ENCODE data around the gene AARS2. TPM values are rescaled to one million over a fixed set of nuclear protein-coding genes. Genes with fewer than 3 reads are reported as not detected.

Gene AARS2
- total and polyA plus RNA-seq, 4 donors, result 11.5 to 18.3 (median 15.1) TPM

GRCh38 chr6:44266347-44266746 lies 46.8 kb downstream of the AARS2 start:
- Histone ChIP-seq H3K4me1 (ENCODE audit: control insufficient read depth, insufficient read depth, low read length) (peaks cover 54% of the 10 kb centered on the region), H3K36me3 (ENCODE audit: control insufficient read depth, insufficient read depth, low read length) (peaks cover 14% of the 10 kb centered on the region), H3K27ac (ENCODE audit: low read depth, low read length) (no peak overlapping the region), H3K27me3 (ENCODE audit: control insufficient read depth, insufficient read depth, low read length) (no peaks in the 10 kb centered on the region), H3K9me3 (ENCODE audit: control insufficient read depth, insufficient read depth, low read length) (no peaks in the 10 kb centered on the region), H3K4me3 (ENCODE audit: low read depth, low read length) (no peak overlapping the region)
- no peak for DNase-seq (ENCODE audit: low read depth in 4 of 6, low spot score in 6 of 6)
- 79% methylated on average over 3 of the region's 3 CpGs for WGBS (ENCODE audit: insufficient coverage)

- H3K27me3 ChIP-seq (ENCODE audit: control insufficient read depth, insufficient read depth, low read length), result no peaks in the 10 kb centered on the region
- H3K9me3 ChIP-seq (ENCODE audit: control insufficient read depth, insufficient read depth, low read length), result no peaks in the 10 kb centered on the region
- 69% methylated on average over 13 of the region's 17 CpGs for WGBS (ENCODE audit: insufficient coverage)
- peak overlapping the region; percentile 85 for H3K4me3 ChIP-seq (ENCODE audit: low read depth, low read length)
- H3K36me3 ChIP-seq (ENCODE audit: control insufficient read depth, insufficient read depth, low read length), result peaks cover 16% of the 10 kb centered on the region
- no peak overlapping the region for H3K27ac ChIP-seq (ENCODE audit: low read depth, low read length)
- DNase-seq (ENCODE audit: low read depth in 4 of 6, low spot score in 6 of 6), result no peak
- peaks cover 50% of the 10 kb centered on the region for H3K4me1 ChIP-seq (ENCODE audit: control insufficient read depth, insufficient read depth, low read length)
Measured at GRCh38 chr6:44265722-44266233, 47.4 kb downstream of the AARS2 start.

DNA sequence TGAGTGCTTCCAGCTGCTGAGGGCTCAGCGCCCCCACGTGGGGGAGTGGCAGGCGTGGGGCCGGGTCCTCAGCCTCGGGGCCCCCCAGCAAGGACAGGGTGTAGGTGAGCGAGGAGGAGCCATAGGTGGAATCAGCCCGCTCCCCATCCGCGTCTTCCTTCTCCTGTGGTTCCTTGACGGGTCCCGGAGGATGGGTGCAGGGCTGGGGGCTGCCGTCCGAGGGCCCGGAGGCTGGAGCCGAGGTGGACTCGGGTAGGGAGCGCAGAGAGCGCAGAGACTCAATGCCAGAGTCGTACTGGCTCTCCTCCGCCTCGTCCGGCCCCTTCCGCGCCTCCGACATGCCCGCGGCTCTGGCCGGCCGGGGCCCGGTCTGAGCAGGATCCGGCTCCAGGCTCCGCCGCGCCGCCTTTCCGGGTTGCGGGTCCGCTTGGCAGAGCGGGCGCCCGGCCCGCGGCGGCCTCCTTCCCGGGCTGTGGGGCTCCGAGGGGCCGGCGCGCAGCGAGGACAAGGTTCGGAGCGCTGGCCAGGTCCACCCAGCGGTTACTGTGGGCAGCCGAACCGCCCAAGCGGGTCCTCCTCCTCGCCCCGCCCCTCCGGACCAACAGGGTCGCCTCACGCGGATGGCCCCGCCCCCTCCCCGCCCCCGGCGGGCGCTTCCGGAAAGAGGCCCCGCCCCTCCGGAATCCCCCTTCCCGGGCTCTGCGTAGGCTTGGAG lies 48.0 kb downstream of the AARS2 start, which contains the start of gene NFKBIE:
Gene NFKBIE, minus strand, starts transcription at position 545 of the 715 bp plus-strand sequence. Its CDS starts 205 bp downstream, at position 340.
- Histone ChIP-seq H3K27ac (ENCODE audit: low read depth, low read length) (peak within 1 kb of the TSS; percentile 85), H3K27me3 (ENCODE audit: control insufficient read depth, insufficient read depth, low read length) (no peaks in the 10 kb centered on the region), H3K4me1 (ENCODE audit: control insufficient read depth, insufficient read depth, low read length) (peaks cover 49% of the 10 kb centered on the region), H3K4me3 (ENCODE audit: low read depth, low read length) (peak within 1 kb of the TSS; percentile 85), H3K9me3 (ENCODE audit: control insufficient read depth, insufficient read depth, low read length) (no peaks in the 10 kb centered on the region), H3K36me3 (ENCODE audit: control insufficient read depth, insufficient read depth, low read length) (peaks cover 22% of the 10 kb centered on the region)
- under 1% methylated on average over 68 of the region's 72 CpGs for WGBS (ENCODE audit: insufficient coverage)
- DNase-seq (ENCODE audit: low read depth in 4 of 6, low spot score in 6 of 6), result peak; percentile 68 to 97 (median 90)

DNA sequence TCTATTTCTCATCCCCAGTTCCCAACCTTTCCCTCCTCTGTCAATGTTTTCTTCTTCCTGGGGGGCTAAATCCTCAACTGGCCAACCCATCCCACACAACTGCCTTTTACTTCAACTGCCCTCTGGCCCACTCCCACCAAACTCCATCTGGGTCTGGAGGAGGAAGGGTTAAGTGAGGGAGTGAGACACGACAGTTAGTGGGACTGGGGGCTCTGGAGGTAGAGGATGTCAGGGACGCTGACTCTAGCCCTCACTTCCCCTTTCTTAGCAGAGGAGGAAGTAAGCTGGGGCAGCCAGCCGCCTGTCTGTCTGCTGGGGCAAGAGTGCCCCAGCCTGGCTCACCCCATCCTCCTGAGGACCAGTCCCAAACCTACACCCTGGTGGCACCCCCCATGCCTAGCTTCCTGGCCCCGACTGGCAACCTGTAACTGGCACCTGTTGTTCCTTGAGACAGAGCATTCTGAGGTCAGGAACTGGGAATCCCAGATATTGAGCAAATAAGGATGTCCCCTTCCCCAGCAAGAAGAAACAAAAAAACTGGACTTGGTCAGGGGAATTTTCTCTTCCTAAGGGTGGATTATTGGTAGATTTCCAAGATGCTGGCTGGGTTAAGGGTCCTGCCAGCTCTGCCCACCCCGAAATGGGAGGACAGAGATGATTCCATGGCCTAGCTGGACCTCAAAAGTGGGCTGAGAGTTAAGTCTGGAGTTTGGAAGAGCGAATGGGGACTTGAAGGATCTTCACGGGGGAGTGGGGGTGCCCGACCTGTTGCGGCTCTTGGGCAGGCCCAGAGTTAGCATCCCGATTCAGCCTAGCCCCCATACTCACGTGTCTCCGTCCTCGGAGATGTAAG lies 48.8 kb downstream of the AARS2 start:
- Histone ChIP-seq H3K9me3 (ENCODE audit: control insufficient read depth, insufficient read depth, low read length) (no peaks in the 10 kb centered on the region), H3K27me3 (ENCODE audit: control insufficient read depth, insufficient read depth, low read length) (no peaks in the 10 kb centered on the region), H3K27ac (ENCODE audit: low read depth, low read length) (peak overlapping the region; percentile 85), H3K4me3 (ENCODE audit: low read depth, low read length) (peak overlapping the region; percentile 85), H3K36me3 (ENCODE audit: control insufficient read depth, insufficient read depth, low read length) (peaks cover 29% of the 10 kb centered on the region), H3K4me1 (ENCODE audit: control insufficient read depth, insufficient read depth, low read length) (peaks cover 45% of the 10 kb centered on the region)
- no peak for DNase-seq (ENCODE audit: low read depth in 4 of 6, low spot score in 6 of 6)
- WGBS (ENCODE audit: insufficient coverage), result 39% methylated on average over 3 of the region's 13 CpGs

- no peaks in the 10 kb centered on the region for H3K9me3 ChIP-seq (ENCODE audit: control insufficient read depth, insufficient read depth, low read length)
- peaks cover 34% of the 10 kb centered on the region for H3K36me3 ChIP-seq (ENCODE audit: control insufficient read depth, insufficient read depth, low read length)
- WGBS (ENCODE audit: insufficient coverage), result 61% methylated on average over 7 of the region's 9 CpGs
- peaks cover 41% of the 10 kb centered on the region for H3K4me1 ChIP-seq (ENCODE audit: control insufficient read depth, insufficient read depth, low read length)
- H3K27me3 ChIP-seq (ENCODE audit: control insufficient read depth, insufficient read depth, low read length), result no peaks in the 10 kb centered on the region
- peak overlapping the region; percentile 85 for H3K4me3 ChIP-seq (ENCODE audit: low read depth, low read length)
- H3K27ac ChIP-seq (ENCODE audit: low read depth, low read length), result no peak overlapping the region
- no peak for DNase-seq (ENCODE audit: low read depth in 4 of 6, low spot score in 6 of 6)
Measured at GRCh38 chr6:44263354-44264100, 49.6 kb downstream of the AARS2 start.

DNA sequence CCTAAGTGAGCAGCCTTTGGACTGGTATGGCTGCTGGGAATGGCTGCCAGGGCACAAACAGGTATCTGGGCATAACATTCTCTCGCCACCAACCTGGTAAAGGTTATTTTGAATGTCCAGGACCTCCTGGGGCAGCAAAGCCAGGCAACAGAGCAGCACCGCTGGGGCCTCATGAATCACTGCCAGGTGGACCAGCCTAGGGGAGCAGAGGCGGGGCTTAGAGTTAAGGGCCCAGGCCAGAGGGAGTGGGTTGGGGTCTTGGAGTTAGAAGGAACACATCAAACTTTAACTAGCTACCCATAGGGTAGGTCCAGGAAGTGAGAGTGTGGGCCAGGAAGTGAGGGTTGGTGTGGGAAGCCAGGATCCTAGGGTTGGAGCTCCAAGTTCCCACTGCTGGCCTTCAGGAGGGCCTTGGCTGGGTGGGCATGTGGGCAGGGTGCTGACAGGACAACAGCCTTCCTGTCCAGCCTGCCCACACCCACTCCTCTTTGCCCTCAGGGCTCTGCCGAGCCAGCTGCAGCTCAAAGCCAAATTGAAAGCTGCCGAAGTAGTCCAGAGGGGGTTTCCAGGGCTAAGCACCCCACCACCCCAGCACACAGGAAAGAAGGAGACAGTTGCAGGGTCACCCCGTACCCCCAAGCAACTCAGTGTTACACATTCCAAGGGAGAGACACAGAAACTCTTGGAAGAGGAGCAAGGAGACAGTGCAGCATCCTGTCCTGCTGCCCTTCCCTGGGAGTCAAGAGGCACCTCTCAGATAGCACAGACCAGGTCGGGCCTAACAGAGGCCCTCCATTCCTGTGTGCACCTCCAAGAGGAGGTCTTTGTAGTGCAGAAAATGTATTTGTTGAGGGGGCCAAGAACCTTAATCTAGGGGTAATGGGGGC lies 50.4 kb downstream of the AARS2 start:
- Histone ChIP-seq H3K27ac (ENCODE audit: low read depth, low read length) (no peak overlapping the region), H3K4me1 (ENCODE audit: control insufficient read depth, insufficient read depth, low read length) (peaks cover 42% of the 10 kb centered on the region), H3K9me3 (ENCODE audit: control insufficient read depth, insufficient read depth, low read length) (no peaks in the 10 kb centered on the region), H3K27me3 (ENCODE audit: control insufficient read depth, insufficient read depth, low read length) (no peaks in the 10 kb centered on the region), H3K36me3 (ENCODE audit: control insufficient read depth, insufficient read depth, low read length) (peaks cover 34% of the 10 kb centered on the region), H3K4me3 (ENCODE audit: low read depth, low read length) (peak overlapping the region; percentile 85)
- DNase-seq (ENCODE audit: low read depth in 4 of 6, low spot score in 6 of 6), result no peak
- 76% methylated on average over 4 of the region's 7 CpGs for WGBS (ENCODE audit: insufficient coverage)

GRCh38 chr6:44261581-44261980 lies 51.6 kb downstream of the AARS2 start:
- DNase-seq (ENCODE audit: low read depth in 4 of 6, low spot score in 6 of 6), result no peak
- peaks cover 48% of the 10 kb centered on the region for H3K4me1 ChIP-seq (ENCODE audit: control insufficient read depth, insufficient read depth, low read length)
- H3K36me3 ChIP-seq (ENCODE audit: control insufficient read depth, insufficient read depth, low read length), result peaks cover 37% of the 10 kb centered on the region
- H3K27ac ChIP-seq (ENCODE audit: low read depth, low read length), result no peak overlapping the region
- no peaks in the 10 kb centered on the region for H3K9me3 ChIP-seq (ENCODE audit: control insufficient read depth, insufficient read depth, low read length)
- no peak overlapping the region for H3K4me3 ChIP-seq (ENCODE audit: low read depth, low read length)
- 94% methylated on average over 8 of the region's 8 CpGs for WGBS (ENCODE audit: insufficient coverage)
- no peaks in the 10 kb centered on the region for H3K27me3 ChIP-seq (ENCODE audit: control insufficient read depth, insufficient read depth, low read length)

DNA sequence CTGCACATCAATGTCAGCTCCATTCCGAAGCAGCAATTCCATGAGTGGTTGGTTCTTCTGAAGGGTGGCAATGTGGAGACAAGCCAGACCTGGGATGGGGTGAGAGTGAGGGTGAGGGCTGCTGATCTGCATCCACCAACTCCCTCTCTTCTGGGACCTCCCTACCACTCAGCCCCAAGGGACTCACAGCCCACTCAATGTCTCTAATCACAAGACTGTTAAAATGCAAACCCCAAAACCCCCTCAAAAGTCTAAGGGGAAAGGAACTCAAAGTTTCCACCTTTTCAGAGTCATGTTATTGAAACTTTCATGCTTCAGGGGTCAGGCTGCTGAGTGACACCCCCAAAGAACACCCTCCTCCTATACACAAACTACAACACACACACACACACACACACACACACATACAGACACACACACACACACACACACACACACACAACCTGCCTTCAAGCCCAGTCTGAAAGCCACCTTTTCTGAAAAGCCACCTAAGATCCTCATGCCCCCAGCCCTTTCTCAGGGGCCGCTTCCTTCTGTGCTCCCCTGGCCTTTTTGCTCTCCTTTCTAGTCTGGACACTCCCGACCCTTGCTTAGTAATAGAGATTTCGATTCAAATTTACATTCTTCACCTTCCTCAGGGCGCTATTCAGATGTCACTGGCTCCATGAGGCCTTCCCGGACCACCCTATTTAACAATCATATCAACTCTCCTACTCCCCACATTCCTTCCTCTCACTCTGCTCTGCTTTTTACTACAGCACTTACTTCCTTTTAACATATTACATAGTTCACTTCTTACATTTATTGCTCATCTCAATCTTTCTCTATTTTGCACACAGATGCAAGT lies 52.5 kb downstream of the AARS2 start:
- peaks cover 54% of the 10 kb centered on the region for H3K4me1 ChIP-seq (ENCODE audit: control insufficient read depth, insufficient read depth, low read length)

More for the DNA sequence above, 52.5 kb downstream of the AARS2 start:
- Histone ChIP-seq H3K27ac (ENCODE audit: low read depth, low read length) (no peak overlapping the region), H3K27me3 (ENCODE audit: control insufficient read depth, insufficient read depth, low read length) (no peaks in the 10 kb centered on the region), H3K4me3 (ENCODE audit: low read depth, low read length) (no peak overlapping the region), H3K36me3 (ENCODE audit: control insufficient read depth, insufficient read depth, low read length) (peaks cover 43% of the 10 kb centered on the region), H3K9me3 (ENCODE audit: control insufficient read depth, insufficient read depth, low read length) (no peaks in the 10 kb centered on the region)
- no peak for DNase-seq (ENCODE audit: low read depth in 4 of 6, low spot score in 6 of 6)
- 100% methylated on average over 4 of the region's 6 CpGs for WGBS (ENCODE audit: insufficient coverage)
